ENCODE measurements around the gene ATP7B.
"Not testable (repeated sequence)": the region's sequence is repeated elsewhere in the genome, so short reads cannot be mapped to it uniquely, and the experiment has no call there.

The ATP7B gene

DNA sequence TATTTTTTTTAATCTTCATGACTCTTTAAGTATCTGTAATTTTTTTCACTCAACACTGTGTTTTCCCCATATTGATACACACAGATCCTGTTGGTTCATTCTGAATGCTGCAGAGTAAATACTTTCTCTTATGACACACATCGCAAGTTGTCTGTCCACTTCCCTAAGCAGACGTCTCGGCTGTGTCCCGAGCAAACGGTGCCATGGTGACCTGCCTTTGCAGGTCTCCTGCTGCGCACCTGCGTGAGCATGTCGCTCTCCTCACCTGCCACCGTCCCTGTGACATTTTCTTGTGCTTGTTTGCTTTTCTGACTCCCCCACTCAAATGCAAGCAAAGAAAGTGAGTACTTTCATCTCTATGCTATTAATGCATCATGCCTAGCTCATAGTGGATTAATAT is 91.7 kb downstream of the ATP7B start:
- no peak for DNase-seq

DNA sequence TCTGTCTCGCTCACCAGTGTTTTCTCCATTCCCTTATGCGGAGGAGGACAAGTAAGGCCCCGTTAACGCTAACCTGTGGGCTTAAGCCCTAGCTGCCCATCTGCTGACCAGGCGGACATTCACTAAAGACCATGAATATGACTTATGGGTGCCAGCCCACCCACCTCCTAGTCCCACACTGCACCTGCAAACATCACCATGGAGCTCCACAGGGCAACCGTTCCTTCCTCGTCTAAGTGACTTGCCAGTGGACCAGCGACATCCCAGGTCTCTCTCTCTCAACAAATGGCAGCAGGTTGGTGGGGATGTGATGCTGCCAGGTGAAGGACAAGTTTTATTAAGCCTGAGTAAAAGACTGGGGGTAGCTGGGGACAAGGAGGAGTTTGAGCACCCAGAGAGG is 94.3 kb downstream of the ATP7B start:
- DNase-seq: no peak

DNA sequence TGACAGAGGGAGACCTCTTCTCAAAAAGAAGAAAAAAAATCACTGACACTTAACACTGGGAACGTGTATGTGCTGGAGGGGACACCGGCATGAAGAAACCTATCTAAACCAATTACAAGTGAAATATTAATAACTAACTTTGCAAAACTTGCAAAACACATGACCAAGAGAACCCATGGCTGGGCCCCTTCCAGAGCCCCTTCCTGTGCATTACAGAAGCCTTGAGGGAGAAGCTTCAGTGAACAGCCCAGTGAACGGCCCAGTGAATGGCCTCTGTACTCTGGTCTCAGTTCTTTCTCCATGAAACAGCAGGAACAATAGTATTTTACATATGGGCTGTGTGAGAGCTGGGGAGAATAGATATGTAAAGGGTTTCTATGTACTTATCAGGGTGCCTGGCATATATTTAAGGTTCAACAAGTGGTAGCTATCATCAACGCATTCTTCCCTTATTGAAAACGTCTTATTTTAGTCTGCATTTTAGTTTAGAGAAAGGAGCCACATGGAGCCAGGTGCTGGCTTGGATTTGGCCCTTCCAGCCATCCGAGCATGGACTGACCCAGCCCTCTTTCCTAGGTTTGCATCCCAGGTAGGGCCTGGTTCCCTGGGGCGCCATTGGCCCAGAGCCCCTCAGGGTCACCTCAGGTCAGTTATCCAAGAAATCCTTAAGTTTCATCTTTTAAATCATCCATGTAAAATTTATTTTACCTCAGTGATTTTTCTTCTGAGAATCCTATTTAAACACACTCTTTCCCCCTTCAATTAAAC is 95.0 kb downstream of the ATP7B start:
- DNase-seq: no peak

DNA sequence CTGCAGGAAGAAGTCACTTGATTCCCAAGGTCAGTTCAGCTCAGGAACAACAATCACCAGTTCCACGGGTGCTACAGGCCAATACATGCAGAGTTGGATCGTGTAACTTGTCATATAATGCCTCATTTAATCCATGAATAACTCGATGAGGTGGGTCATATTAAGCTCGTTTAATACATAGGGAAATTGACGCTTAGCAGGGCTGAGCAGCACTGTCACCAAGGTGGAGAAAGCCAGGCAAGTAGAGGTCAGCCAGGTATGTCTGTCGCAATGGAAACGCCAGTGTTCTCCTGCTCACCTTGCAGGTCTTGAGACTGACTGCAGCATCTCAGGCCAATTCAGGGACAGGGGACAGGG is 97.1 kb downstream of the ATP7B start:
- DNase-seq: no peak

DNA sequence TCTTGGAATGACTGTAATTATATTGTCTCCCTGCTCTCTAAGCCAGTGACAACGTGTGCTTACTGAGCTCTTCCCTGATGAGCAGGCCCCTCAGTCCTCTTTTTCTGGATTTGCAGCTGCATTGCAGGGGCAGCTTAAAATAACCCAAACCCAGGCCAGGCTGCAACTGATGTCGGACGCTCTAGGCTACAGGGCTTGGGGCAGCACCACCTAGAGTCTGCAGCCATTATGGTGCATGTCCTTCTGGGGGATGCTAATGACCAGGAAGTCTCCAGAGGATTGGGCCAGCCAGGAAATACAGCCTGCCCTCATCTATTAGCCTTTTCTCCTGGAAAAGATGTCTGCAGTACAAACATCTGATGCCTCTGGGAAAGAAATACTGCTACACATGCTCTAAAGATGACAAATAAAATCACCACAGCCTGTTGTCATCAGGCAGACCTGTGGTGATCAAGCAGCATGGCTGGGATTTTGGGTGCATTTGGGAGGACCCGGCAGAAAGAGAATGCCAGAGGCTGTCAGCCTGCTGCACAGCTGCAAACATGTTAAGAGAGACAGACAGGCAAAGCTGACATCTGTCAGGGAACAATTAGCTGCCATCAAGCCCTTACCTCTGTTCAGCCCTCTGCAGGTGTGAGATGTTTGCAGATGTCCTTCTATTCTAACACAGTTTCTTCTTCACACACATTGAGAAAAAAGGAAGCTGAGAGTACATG is 97.7 kb downstream of the ATP7B start:
- no peak for DNase-seq

DNA sequence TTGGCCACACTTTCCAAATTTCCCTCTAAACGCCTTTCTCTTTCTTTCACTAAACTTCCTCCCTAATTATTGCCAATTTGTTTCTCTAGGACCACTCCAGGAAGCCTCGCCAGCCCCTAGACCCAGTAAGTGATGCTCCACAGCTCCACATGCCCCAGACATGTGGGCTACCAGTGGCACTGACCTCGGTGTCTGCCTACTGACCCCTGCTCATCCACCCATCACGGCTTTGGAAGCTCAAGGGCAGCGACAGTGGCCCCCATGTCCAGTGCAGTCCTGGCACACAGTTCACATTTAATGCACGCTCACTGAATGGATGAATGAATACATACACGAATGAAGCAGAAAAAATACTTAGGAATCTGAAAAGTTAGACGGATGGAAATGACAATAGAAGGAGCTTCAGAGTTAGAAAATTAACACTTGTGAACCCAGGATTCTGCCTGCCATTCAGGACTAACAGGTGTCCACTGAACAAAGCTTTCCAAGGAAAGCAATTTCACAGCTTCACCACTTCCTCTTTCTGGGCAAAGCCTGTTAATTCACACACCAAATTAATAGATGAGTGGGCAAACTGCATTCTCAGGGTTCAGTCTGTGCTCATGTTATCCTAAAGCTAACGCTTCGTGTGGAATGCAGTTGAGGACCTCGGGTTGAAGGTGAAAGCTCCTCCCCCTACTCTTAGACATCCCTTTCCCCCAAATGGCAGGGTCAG is 98.6 kb downstream of the ATP7B start:
- DNase-seq: no peak

DNA sequence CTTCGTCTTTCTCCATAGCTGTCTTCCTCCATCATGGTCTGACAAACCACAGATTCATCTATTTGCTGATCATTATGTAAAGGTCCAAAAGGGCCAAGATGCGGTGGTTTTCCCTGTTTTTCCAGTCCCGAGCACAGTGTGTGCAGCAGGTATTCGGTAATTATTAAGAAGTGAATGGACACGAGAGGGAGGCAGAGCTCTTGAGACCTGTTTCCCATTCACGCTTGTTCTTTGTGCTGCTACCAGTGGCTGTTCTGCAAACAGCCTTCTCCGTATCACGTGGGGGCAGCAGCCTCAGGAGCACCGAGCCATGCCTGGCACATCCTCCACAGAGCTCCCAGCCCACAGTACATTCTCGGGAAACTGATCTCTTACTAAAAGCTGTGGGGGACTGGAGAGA is 99.2 kb downstream of the ATP7B start:
- no peak for DNase-seq

DNA sequence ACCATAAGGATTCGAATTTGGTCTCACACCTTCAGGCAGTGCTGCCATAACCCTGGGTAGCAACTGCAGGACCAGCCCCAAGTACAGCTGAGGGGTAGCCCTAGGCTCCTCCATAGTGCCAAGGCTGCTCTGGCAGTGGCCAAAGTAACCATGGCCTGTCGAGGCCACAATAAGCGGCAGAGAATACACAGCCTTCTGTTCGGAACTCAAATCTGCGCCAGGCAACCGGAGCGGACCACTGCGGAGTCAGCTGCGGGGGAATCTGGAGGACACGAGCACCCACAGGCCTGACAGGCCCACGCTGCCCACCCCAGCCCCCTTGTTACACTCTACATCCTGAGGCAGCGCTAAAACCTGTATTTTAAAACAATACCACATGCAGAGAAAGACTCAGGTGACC is 100.7 kb downstream of the ATP7B start:
- no peak for DNase-seq

DNA sequence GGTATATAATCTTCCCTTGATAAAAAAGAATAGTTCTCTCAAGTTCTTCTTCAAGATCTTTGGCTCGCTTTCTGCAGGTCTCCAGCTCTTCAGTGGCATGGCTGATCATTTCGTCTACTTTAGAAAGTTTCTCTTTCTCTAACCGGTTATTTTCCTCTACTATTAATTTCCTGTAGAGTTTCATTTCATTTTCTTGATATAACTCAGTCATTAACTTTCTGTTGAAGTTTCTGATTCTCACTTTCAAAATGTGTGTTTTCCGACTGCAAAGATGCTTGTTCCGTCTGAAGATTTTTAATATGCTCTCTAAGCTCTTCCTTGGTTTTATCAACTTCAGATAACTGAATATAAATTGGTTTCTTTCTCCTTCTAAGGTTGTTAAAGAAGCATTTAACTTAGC is 102.0 kb downstream of the ATP7B start:
- not testable (repeated sequence) for DNase-seq

DNA sequence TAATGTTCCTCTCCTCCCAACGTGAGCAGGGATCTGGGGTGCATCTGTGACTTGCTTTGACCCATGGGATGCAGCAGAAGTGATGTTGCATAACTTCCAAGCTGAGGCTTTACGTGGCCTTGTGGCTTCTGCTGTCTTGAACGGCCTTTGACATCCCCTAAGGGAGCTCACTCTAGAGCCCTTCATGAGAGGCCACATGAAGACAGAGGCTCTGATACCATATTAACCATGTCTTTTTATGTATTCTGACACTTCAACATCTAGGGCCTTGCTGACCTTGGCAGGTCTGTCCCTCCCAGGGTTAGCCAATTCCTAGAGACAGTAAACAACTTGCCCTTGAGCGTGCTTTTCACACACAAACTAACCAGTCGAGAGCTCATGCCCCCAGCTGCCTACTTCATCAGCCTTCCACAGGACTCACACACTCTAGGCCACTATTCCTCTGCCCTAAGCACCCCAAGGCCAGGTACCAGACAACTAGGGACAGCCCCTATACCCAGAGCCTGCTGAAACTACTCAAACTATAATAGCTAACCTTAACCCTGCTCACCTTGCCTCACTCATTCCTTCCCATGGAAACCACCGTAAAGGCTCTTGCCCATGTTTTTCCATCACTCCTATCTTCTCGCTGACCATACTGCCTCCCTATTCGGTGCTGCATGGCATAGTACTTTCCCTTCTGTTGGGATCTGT is 104.1 kb downstream of the ATP7B start:
- DNase-seq: no peak

DNA sequence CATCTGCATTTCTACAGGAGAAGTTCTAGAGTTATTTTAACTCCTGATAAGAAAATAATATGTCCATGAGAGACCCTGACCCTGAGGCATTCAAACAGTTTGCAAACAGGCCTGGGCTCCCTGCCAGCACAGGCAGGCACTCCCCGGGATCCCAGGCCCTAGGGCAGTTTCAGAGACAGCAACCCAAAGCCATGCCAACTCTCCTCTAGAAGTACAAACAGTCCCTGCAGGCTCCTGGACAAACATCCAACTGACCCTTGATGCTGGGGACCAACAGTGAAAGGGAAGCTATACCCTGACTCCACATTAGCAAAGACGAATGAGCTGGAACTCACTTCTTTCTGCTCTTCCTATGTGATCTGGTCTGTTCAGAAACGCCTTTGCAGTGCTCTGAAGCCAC is 104.7 kb downstream of the ATP7B start:
- no peak for DNase-seq

DNA sequence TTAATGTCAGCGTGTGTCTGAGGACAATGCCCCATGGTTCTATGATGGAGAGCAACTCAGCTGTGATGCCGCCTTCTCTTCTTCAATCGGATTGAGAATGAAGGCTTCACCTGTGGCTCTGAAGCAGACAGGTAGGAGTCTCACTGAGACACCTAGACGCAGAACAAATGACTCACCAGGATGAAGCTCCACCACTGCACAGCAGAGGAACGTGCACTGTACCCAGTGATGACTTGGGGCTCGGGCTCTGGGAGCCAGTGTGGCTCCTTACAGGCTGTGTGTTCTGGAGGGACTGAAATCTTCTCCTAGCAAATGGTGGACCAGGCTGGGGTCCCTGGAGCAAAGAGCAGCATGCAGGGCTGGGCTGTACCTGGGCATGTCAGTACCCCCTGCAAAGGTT is 105.5 kb downstream of the ATP7B start:
- DNase-seq: no peak

DNA sequence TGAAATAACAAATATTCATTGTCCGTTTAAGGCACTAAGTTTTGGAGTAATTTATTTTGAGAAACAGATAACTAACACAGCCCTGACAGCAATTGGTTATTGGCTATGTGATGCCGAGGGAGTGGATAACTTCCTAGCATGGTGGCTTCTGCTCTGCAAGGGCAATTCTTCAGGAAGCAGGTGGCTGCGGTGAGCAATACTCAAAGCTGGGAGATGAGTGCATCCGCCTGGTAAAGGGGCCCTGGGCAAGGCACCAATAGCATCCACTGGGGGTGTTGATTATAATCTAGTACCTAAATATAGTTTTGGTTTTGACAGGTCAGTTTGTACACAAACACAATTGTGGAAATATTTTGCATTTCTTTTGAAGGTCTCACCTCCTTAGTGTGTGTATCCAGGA is 108.5 kb downstream of the ATP7B start:
- no peak for DNase-seq

DNA sequence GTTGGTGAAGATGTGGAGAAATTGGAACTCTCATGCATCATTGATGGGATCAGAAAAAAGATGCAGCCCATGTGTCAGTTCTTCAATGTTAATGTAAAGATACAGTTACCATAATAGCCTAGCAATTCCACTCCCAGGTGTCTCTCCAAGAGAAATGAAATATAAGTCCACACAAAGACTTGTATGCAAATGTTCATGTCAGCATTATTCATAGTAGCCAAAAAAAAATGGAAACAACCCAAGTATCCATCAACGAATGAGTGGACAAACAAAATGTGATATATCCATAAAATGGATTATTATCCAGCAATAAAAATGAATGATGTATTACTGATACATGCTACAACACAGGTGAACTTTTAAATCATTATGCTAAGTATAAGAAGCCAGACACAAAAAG is 110.8 kb downstream of the ATP7B start:
- DNase-seq: no peak

DNA sequence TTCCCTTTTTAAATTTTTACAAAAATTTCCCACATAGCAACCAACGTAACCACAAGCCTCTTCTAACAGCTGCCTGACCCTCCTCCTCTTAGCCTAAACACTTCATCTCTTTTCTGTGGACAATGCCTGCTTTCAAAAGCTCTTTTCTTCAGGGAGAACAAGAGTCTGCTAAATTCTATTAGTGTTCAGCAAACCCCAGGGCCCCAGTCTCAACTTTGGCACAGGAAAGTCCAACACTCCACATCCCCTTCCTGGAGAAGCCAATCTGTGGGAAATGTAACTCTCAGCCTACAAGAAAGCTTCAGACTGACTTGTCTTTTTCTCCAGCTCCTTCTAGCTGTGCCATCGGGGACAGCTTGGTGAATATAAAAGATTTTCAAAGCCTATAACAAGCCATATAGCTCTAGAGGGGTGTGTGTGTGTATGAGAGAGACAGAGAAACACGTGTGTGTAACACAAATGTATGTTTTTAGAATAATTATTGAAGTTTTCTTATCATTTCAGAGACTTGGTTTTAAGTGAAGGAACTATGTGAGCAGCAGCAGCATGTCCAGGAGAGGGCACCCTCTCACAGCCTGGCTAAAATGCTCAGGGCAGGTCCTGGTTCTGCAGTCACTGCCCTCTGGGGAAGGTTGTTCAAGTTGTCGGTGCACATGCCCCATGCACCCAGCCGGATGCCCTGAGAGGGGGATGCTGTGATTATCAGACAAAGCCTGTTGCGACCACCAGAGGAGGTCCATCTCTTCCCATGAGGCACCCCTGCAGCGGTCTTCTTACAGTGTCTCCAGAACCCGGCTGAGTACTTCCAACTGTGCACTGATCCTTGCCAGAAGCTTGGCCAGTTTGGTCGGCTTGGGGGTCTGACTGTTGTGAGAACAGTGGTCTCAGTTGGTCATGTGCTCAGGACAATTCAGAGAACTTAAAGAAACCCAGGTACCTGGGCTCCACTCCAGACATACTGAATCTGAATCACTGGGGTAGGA is 115.1 kb downstream of the ATP7B start:
- peak; percentile 74 for DNase-seq

DNA sequence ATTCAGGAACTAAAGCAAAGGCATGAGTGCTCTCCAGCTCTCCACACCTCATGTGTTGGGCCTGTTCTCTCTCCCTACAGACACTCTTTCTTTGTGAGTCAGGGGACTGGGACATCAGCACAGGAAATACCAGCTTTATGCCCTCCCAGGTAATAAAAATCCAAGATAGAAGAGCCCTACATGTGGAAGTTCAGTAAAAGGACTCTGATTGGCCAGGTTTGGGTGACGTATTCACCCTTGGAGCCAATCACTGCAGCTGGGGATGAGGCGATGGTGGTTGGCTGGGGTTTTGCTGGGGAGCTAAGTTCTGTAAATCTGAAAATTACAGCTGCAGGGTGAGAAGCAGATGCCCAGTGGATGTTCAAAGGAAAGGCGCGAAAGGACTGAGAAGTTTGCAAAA is 117.0 kb downstream of the ATP7B start:
- DNase-seq: no peak

DNA sequence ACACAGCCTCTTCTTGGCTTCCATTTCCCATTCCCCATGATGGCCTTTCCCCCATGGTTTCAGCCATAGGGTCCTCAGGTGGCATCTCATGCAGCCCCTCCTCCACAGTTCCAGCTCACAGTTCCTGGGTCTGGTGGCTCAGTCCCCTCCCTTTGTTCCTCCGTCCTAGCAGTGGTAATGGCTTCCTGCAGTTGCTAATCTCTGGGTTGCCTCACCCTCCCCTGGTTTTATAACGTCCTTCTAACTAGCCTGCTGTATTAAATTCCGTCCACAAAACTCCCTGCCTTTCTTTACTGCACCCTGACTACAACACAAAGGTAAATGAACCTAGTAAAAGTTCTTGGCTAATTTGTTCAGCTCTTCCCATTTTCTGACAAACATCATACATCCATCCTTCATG is 118.6 kb downstream of the ATP7B start:
- no peak for DNase-seq

DNA sequence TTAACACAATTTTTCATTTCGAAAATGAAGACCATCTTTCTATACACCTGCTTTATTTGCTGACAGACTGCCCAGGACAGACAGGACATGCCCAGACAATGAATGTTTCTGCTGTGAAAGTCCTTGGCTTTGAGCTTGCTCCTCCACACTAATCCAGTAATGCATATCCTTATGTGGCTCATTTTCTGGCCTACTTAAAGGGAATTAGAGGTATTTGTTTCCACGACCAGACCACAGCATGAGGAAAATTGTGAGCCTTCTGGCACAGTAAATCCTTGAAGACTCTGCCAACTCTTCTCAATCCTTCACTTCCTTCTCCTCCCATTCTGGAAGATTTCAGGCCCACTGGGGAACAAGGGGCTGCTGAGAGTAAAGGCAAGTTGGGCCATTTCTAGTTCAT is 123.8 kb downstream of the ATP7B start:
- DNase-seq: no peak

DNA sequence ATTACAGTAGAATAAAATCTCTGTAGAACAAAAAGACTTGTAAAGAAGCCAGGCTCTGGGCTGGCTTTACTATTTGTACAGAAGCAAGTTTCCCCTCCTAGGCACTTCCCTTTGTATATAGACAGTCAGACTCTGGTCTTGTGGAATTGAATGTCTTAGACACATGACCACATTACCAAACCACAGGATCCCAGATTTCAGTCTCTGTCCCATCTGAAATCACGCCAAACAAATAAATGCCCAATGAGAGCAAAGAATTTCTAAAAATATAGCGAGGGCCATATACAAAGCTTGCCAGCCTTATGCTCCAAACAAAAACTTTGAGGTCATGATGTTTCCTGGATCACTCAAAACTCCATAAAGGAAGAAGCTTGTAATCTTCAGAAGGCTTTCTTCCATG is 125.6 kb downstream of the ATP7B start:
- DNase-seq: no peak

DNA sequence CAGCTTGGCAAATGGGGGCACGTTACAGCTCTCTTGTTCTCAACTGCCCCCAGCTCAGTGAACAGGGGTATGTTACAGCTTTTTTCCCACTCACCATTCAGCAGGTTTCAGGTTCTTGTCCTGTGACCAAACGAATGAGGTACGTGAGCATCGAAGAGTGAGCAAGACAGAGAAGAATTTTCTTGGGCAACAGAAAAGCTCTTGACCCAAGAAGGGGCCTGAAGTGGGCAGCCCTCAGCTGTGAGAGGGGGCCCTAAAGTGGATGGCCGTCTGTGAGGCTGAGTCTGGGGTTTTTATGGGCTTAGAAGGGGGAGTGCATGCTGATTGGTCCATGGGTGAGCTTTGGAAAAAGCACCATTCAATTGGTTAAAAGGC is 128.0 kb downstream of the ATP7B start:
- no peak for DNase-seq
